HepG2 (cell line): ENCODE measurements around the gene PLXNB2. TPM values are rescaled to one million over a fixed set of nuclear protein-coding genes. Genes with fewer than 3 reads are reported as not detected.

Experiments
- ATAD3A ChIP-seq: sonication (generic); formaldehyde crosslinking; IDR thresholded peaks from 2 replicates; pipeline ENCODE4 v1.4.0; 2020; ENCODE audit warnings: missing genetic modification reagents
- ELF1 ChIP-seq: sonication (generic); formaldehyde crosslinking; IDR thresholded peaks from 2 replicates; pipeline ENCODE4 v1.4.0; 2020; ENCODE audit warnings: missing genetic modification reagents
- GTF2F1 ChIP-seq: fragments of 150-350 bp; IDR thresholded peaks from 2 replicates; pipeline ENCODE4 v1.6.1; 2014; ENCODE audit warnings: low read length
- HIVEP1 ChIP-seq: sonication (generic); formaldehyde crosslinking; IDR thresholded peaks from 2 replicates; pipeline ENCODE4 v1.4.0; 2020; ENCODE audit warnings: mild to moderate bottlenecking, missing genetic modification reagents
- HNRNPL ChIP-seq: fragments of 200-400 bp; formaldehyde crosslinking; IDR thresholded peaks from 2 replicates; pipeline ENCODE4 v1.6.1; 2017; ENCODE audit warnings: mild to moderate bottlenecking, low read depth, low read length
- ISL2 ChIP-seq: sonication (generic); formaldehyde crosslinking; IDR thresholded peaks from 2 replicates; pipeline ENCODE4 v1.5.0; 2020; ENCODE audit warnings: missing genetic modification reagents
- MLLT10 ChIP-seq: sonication (generic); formaldehyde crosslinking; IDR thresholded peaks from 2 replicates; pipeline ENCODE4 v1.4.0; 2020; ENCODE audit warnings: missing genetic modification reagents
- NRL ChIP-seq: sonication (generic); formaldehyde crosslinking; IDR thresholded peaks from 2 replicates; pipeline ENCODE4 v1.5.0; 2020; ENCODE audit warnings: missing genetic modification reagents, mild to moderate bottlenecking, moderate library complexity, borderline replicate concordance
- RBFOX2 ChIP-seq: fragments of 200-400 bp; formaldehyde crosslinking; IDR thresholded peaks from 2 replicates; pipeline ENCODE4 v1.6.1; 2017; ENCODE audit warnings: low read depth, mild to moderate bottlenecking, low read length
- SOX6 ChIP-seq, 2 experiments: fragments of 450-650 bp in 1 of 2; sonication (generic) in 1 of 2; formaldehyde crosslinking in 1 of 2; IDR thresholded peaks; 2 replicates each; pipeline versions ENCODE4 v1.4.0 to v1.6.1; 2017 to 2020; ENCODE audit warnings: antibody characterized with exemption in 1 of 2, mild to moderate bottlenecking in 1 of 2, missing genetic modification reagents in 1 of 2
- TCF12 ChIP-seq, 2 experiments: fragments of 450-650 bp in 1 of 2; sonication (generic) in 1 of 2; formaldehyde crosslinking in 1 of 2; IDR thresholded peaks; 2 replicates each; pipeline versions ENCODE4 v1.6.1 to v1.8.0; 2017 to 2022; ENCODE audit warnings: antibody characterized with exemption in 1 of 2, mild to moderate bottlenecking in 1 of 2, missing genetic modification reagents in 1 of 2, moderate library complexity in 1 of 2
- XRCC5 ChIP-seq: fragments of 200-400 bp; formaldehyde crosslinking; optimal IDR thresholded peaks from 2 replicates; pipeline ENCODE3; 2017; ENCODE audit warnings: mild to moderate bottlenecking, low read length
- ZBTB38 ChIP-seq: sonication (generic); formaldehyde crosslinking; IDR thresholded peaks from 2 replicates; pipeline ENCODE4 v1.5.1; 2020; ENCODE audit warnings: mild to moderate bottlenecking, missing genetic modification reagents
- ZFP90 ChIP-seq: sonication (generic); formaldehyde crosslinking; IDR thresholded peaks from 2 replicates; pipeline ENCODE4 v1.8.0; 2022; ENCODE audit warnings: missing genetic modification reagents, mild to moderate bottlenecking, inconsistent platforms, borderline replicate concordance
- ZFX ChIP-seq: sonication (generic); formaldehyde crosslinking; IDR thresholded peaks from 2 replicates; pipeline ENCODE4 v1.4.0; 2020; ENCODE audit warnings: mild to moderate bottlenecking, low read depth, missing genetic modification reagents, moderate library complexity
- ZNF180 ChIP-seq: sonication (generic); formaldehyde crosslinking; IDR thresholded peaks from 2 replicates; pipeline ENCODE4 v1.4.0; 2020; ENCODE audit warnings: low read depth, missing genetic modification reagents, borderline replicate concordance
- ZNF326 ChIP-seq: sonication (generic); formaldehyde crosslinking; IDR thresholded peaks from 2 replicates; pipeline ENCODE4 v1.4.0; 2020; ENCODE audit warnings: missing genetic modification reagents, borderline replicate concordance
- ZNF792 ChIP-seq: IDR thresholded peaks from 2 replicates; pipeline ENCODE4 v1.6.1; 2016
- polyA plus RNA-seq, 8 experiments: library from polyadenylated mRNA; depleted of rRNA in 3 of 8; stranded (reverse) in 7 of 8; unstranded in 1 of 8; fragments of >200 nt; fragmentation: Illumina TruSeq in 4 of 8; extraction: Trizol in 4 of 8; gene quantifications; 2 replicates each; pipeline versions ENCODE4 v1.2.1 to v1.2.3, GENCODE V29; 2011 to 2016; ENCODE audit warnings: low read depth in 4 of 8, missing spikeins in 1 of 8, mixed read lengths in 1 of 8; ENCODE audit not compliant: insufficient read depth in 1 of 8
- total RNA-seq, 5 experiments: library from RNA; depleted of rRNA; stranded (reverse); fragments of >200 nt; fragmentation: Illumina TruSeq; extraction: Trizol; gene quantifications; 2 replicates each; pipeline ENCODE4 v1.2.3, GENCODE V29; 2016; ENCODE audit warnings: low read depth in 1 of 5
- TF ChIP-seq, protein P1 (sequence below): sonication (generic); formaldehyde crosslinking; IDR thresholded peaks from 2 replicates; pipeline ENCODE4 v1.8.0; 2022; ENCODE audit warnings: missing genetic modification reagents, mild to moderate bottlenecking, moderate library complexity, borderline replicate concordance
- TF ChIP-seq, protein P2 (sequence below): sonication (generic); formaldehyde crosslinking; IDR thresholded peaks from 2 replicates; pipeline ENCODE4 v1.8.0; 2022; ENCODE audit warnings: missing genetic modification reagents, mild to moderate bottlenecking, inconsistent platforms, borderline replicate concordance
- TF ChIP-seq, protein P3 (sequence below): sonication (generic); formaldehyde crosslinking; IDR thresholded peaks from 2 replicates; pipeline ENCODE4 v1.8.0; 2022; ENCODE audit warnings: mild to moderate bottlenecking, missing genetic modification reagents
- TF ChIP-seq, protein P4 (sequence below): sonication (generic); formaldehyde crosslinking; IDR thresholded peaks from 2 replicates; pipeline ENCODE4 v1.8.0; 2022; ENCODE audit warnings: mild to moderate bottlenecking, missing genetic modification reagents; ENCODE audit not compliant: insufficient replicate concordance

The PLXNB2 gene
- total and polyA plus RNA-seq, 2 of the 13 experiments (the other 11 are each of a cell fraction or from before 2014, with no cell fraction given), result 32.6 to 68.9 TPM

DNA sequence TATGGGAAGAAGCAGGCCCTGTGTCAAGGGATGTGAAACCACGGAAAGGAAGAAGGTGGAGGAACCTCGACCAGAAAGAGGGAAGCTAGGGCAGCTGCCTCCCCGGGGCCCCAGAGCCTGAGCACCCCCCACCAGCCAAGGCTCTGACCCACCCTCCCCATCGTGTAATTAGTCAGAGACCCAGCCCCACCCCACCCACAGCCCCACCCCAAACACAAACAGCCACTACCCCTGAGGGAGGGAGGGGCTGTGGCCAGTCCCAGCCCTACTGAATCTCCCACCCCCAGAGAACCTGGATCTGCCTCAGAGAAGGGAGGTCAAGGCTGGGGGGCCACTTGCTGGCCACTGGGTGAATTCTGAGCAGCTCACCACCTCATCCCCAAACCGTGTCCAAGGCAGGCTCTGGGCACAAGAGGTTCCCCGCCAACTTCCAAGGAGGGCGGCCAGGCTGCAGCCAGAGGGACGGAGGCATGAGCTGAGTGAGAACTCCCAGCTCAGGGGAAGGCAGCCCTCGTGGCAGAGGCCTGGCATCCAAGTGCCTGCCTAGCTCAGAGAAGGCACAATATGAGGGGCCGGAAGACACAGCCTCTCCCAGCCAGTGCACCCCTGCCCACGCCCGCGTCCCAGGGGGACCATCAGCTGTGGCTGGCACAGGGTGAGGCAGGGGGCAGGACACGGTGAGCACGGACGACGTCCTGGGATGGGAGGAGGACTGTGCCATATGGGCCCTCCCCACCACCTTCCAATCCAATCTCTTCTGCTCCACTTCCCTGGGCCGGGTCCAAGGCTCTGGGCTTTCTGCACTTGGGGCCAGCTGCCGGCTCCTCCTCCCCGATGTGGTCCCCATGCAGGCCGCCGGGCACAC lies 2.7 kb downstream of the PLXNB2 start (continued):
- TF ChIP-seq, protein P1, sequence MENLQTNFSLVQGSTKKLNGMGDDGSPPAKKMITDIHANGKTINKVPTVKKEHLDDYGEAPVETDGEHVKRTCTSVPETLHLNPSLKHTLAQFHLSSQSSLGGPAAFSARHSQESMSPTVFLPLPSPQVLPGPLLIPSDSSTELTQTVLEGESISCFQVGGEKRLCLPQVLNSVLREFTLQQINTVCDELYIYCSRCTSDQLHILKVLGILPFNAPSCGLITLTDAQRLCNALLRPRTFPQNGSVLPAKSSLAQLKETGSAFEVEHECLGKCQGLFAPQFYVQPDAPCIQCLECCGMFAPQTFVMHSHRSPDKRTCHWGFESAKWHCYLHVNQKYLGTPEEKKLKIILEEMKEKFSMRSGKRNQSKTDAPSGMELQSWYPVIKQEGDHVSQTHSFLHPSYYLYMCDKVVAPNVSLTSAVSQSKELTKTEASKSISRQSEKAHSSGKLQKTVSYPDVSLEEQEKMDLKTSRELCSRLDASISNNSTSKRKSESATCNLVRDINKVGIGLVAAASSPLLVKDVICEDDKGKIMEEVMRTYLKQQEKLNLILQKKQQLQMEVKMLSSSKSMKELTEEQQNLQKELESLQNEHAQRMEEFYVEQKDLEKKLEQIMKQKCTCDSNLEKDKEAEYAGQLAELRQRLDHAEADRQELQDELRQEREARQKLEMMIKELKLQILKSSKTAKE (CRISPR knock-in tag), result 0 out of 2 replicates have a peak, but pooled peaks have one; percentile 4
- TF ChIP-seq ELF1 (CRISPR knock-in tag), result no peak
- TF ChIP-seq SOX6 (IDR thresholded peaks at IDR 0.05), result no peak
- 0 out of 2 replicates have a peak, but pooled peaks have one; percentile 15 for TF ChIP-seq SOX6 (CRISPR knock-in tag; IDR thresholded peaks at IDR 0.05)
- no peak for TF ChIP-seq ZBTB38
- TF ChIP-seq MLLT10 (CRISPR knock-in tag), result no peak
- TF ChIP-seq, protein P2, sequence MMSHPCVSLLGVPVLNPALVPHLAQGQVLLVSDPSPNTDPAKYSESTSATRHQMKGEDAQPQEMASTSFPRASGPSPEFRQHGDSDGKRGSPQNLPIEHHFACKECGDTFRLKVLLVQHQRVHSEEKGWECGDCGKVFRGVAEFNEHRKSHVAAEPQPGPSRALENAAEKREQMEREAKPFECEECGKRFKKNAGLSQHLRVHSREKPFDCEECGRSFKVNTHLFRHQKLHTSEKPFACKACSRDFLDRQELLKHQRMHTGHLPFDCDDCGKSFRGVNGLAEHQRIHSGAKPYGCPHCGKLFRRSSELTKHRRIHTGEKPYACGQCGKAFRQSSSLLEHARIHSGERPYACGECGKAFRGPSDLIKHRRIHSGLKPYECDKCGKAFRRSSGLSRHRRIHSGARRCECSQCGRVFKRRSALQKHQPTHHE (CRISPR knock-in tag), result 0 out of 2 replicates have a peak, but pooled peaks have one; percentile 47
- 0 out of 2 replicates have a peak, but pooled peaks have one; percentile 35 for TF ChIP-seq HIVEP1 (CRISPR knock-in tag)
- no peak for TF ChIP-seq ATAD3A (CRISPR knock-in tag)
- 0 out of 2 replicates have a peak, but pooled peaks have one; percentile 13 for TF ChIP-seq ZFX (CRISPR knock-in tag)
- no peak for TF ChIP-seq ZNF326
- TF ChIP-seq GTF2F1, result no peak
- TF ChIP-seq, protein P3, sequence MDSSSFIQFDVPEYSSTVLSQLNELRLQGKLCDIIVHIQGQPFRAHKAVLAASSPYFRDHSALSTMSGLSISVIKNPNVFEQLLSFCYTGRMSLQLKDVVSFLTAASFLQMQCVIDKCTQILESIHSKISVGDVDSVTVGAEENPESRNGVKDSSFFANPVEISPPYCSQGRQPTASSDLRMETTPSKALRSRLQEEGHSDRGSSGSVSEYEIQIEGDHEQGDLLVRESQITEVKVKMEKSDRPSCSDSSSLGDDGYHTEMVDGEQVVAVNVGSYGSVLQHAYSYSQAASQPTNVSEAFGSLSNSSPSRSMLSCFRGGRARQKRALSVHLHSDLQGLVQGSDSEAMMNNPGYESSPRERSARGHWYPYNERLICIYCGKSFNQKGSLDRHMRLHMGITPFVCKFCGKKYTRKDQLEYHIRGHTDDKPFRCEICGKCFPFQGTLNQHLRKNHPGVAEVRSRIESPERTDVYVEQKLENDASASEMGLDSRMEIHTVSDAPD (CRISPR knock-in tag), result no peak
- no peak for TF ChIP-seq ZFP90
- no peak for TF ChIP-seq ISL2 (CRISPR knock-in tag)
- TF ChIP-seq ZNF180 (CRISPR knock-in tag), result no peak
- no peak for TF ChIP-seq XRCC5
- TF ChIP-seq HNRNPL, result 0 out of 2 replicates have a peak, but pooled peaks have one; percentile 42
- TF ChIP-seq, protein P4, sequence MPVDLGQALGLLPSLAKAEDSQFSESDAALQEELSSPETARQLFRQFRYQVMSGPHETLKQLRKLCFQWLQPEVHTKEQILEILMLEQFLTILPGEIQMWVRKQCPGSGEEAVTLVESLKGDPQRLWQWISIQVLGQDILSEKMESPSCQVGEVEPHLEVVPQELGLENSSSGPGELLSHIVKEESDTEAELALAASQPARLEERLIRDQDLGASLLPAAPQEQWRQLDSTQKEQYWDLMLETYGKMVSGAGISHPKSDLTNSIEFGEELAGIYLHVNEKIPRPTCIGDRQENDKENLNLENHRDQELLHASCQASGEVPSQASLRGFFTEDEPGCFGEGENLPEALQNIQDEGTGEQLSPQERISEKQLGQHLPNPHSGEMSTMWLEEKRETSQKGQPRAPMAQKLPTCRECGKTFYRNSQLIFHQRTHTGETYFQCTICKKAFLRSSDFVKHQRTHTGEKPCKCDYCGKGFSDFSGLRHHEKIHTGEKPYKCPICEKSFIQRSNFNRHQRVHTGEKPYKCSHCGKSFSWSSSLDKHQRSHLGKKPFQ (CRISPR knock-in tag), result no peak
- no peak for TF ChIP-seq TCF12 (IDR thresholded peaks at IDR 0.05)
- 0 out of 2 replicates have a peak, but pooled peaks have one; percentile 37 for TF ChIP-seq TCF12 (CRISPR knock-in tag; IDR thresholded peaks at IDR 0.05)
- TF ChIP-seq NRL (CRISPR knock-in tag), result peak; percentile 33; the same call in 1 of the 2 replicates
- TF ChIP-seq ZNF792 (CRISPR knock-in tag), result no peak
- peak; percentile 42; the same call in 1 of the 2 replicates for TF ChIP-seq RBFOX2
